C1 segment of cervical spinal cord (tissue), 14 donors: ENCODE data around the gene KNG1.
"Not testable (repeated sequence)": the region's sequence is repeated elsewhere in the genome, so short reads cannot be mapped to it uniquely, and the experiment has no call there.

Source experiments
- DNase-seq, 14 donors: peaks; one replicate each; lab custom pipeline; 2025; lab: John Stamatoyannopoulos, UW

The KNG1 gene

GRCh38 chr3:186717039-186717457 lies at the start of gene KNG1:
KNG1 (plus strand) TSS chr3:186717359; CDS start chr3:186717543, 184 bp downstream.
- DNase-seq, result no peak

- DNase-seq, result no peak
Observed at GRCh38 chr3:186668426-186668825, 48.7 kb upstream of the KNG1 start.

DNA sequence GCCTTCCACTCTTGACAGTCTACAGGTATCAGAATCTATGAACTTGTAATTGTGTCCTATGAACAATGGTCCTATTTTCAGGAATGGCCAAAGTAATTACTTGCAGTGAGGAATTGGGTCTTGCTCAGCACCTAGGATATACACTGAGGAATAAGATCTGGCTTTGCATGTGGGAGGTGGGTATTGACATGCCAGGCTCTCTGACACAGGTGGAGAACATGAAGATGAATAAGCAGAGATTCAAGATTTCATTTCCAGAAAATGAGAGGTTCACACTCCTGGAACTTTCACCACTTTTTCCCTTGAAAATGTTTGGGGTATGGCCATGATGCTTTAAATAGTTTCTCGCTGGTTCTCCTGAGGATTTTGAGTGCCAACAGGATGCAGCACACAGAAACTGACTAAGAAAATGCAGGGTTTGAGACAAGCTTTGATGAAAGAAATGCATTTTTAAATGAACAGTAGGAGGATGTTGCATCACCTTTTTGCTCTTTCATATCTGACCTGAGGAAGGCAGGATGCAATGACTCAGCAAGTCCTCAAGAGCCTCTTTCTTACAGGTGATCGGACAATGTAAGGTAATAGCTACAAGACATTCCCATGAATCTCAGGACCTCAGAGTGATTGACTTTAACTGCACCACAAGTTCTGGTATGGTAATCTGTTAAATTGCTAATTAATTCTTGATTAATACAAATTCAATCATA lies 47.6 kb upstream of the KNG1 start:
- DNase-seq, result no peak

GRCh38 chr3:186670155-186670554 lies 47.0 kb upstream of the KNG1 start:
- no peak for DNase-seq

DNA sequence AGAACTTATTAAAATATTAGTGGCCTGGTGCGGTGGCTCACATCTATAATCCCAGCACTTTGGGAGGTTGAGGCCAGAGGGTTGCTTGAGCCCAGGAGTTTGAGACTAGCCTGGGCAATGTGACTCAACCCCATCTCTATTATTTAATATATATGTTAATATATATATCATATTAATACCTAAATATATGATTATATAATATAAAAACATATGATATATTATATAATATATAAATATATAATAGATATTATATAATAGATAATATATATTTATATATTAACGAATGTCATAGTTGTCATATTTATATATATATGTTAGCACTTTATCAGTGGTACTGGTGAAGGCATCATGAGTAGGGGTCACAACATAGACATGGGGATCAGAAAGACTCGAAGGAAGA lies 46.1 kb upstream of the KNG1 start:
- DNase-seq, result no peak

GRCh38 chr3:186678604-186679003 lies 38.6 kb upstream of the KNG1 start:
- no peak for DNase-seq

- no peak for DNase-seq
Observed at GRCh38 chr3:186679151-186679550, 38.0 kb upstream of the KNG1 start.

- DNase-seq, result no peak
Observed at GRCh38 chr3:186680869-186681268, 36.3 kb upstream of the KNG1 start.

- DNase-seq, result no peak
Observed at GRCh38 chr3:186682812-186683211, 34.3 kb upstream of the KNG1 start.

GRCh38 chr3:186683979-186684378 lies 33.2 kb upstream of the KNG1 start:
- no peak for DNase-seq

DNA sequence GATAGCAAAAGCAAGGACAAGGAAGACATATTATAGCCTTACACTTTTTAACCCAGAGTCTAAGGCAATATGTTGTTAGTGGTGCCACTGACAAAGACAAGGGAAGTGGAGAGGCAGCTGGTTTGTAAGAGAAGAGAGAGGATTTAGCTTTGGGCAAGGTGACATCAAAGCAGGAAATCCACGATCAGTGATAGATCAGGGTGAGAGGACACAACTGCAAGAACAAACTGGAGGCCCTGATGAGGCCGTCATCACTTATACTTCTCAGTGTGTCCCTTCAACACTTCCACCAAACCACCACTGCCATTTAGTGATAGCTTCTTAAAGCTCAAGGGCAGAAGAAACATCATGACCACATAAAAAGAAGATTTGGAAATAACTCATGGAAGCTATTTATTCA lies 30.7 kb upstream of the KNG1 start:
- not testable (repeated sequence) for DNase-seq

DNA sequence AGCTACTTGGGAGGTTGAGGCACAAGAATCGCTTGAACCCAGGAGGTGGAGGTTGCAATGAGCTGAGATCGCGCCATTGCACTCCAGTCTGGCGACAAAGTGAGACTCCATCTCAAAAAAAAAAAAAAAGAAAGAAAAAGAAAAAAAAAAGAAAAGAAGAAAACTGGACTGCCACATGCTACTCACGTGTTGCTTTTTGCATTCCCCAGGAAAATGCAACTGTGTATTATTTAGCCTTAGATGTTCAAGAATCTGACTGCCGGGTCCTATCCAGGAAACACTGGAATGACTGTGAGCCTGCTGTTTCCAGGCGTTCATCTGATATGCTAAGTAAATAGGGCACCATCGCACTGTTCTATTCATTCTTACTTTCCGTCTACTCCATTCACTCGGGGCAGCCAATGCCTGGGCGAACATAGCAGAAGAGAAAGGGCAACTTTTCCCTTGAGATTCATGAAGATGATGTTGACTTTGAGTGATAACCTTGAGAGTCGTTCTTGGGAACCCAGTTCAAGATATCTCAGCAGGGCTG lies 30.0 kb upstream of the KNG1 start:
- DNase-seq, result no peak

- not testable (repeated sequence) for DNase-seq
Observed at GRCh38 chr3:186690304-186690703, 26.9 kb upstream of the KNG1 start.

GRCh38 chr3:186691676-186692075 lies 25.5 kb upstream of the KNG1 start:
- no peak for DNase-seq

- DNase-seq, result no peak
Observed at GRCh38 chr3:186693843-186694242, 23.3 kb upstream of the KNG1 start.

GRCh38 chr3:186694288-186695032 lies 22.7 kb upstream of the KNG1 start:
- no peak for DNase-seq

- DNase-seq, result no peak
Observed at GRCh38 chr3:186696522-186696921, 20.6 kb upstream of the KNG1 start.

DNA sequence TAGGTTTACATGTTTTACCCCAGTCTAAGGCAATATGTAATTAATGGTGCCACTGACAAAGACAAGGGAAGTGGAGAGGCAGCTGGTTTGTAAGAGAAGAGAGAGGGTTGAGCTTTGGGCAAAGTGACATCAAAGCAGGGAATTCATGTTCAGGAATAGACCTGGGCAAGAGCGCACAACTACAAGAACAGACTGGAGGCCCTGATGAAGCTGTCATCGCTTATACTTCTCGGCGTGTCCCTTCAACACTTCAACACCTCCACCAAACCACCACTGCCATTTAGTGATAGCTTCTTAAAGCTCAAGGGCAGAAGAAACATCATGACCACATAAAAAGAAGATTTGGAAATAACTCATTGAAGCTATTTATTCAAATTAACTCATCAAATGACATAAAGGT lies 19.6 kb upstream of the KNG1 start:
- DNase-seq, result no peak

- DNase-seq, result no peak
Observed at GRCh38 chr3:186700267-186700666, 16.9 kb upstream of the KNG1 start.

DNA sequence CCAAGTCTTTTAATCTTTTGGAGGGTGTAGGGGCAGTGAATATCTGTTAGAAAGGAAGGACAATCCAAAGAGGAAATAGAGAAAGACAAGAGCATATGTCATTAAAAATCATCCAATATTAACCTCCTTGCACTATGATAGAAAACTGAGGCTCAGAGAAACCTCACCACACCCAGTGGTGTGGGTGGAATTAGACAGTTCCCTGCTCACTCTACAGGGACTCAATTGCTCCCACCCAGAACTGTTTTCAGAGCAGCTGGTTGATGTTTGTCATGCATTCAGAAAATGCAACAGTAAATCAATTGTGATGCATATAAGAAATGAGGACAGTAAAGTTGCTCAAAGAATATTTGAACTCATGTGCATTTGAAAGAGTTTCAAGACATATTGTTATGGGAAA lies 14.7 kb upstream of the KNG1 start:
- DNase-seq, result not testable (repeated sequence)

- no peak for DNase-seq
Observed at GRCh38 chr3:186705882-186706780, 11.0 kb upstream of the KNG1 start.
